Tibial nerve (tissue), 4 donors: ENCODE results near the gene MMP25. TPM values are rescaled to one million over a fixed set of nuclear protein-coding genes. Genes with fewer than 3 reads are reported as not detected.
"Not testable (repeated sequence)": the region's sequence is repeated elsewhere in the genome, so short reads cannot be mapped to it uniquely, and the experiment has no call there.

Experiments used
- DNase-seq, 2 donors: peaks; one replicate each; pipeline ENCODE4 v3.0.0-alpha.2; 2019; ENCODE audit warnings: low spot score in 2 of 2
- H3K27ac ChIP-seq, 4 donors: fragments of 200-600 bp; sonication (generic) in 3 of 4; one replicate each; pipeline ENCODE4 v1.5.1; 2017 to 2019; ENCODE audit warnings: mild to moderate bottlenecking in 1 of 4
- H3K27me3 ChIP-seq, 2 donors: fragments of 200-600 bp; sonication (generic) in 1 of 2; one replicate each; pipeline versions ENCODE4 v1.5.1 to v1.6.0; 2017 to 2019
- H3K36me3 ChIP-seq, 3 donors: fragments of 200-600 bp; sonication (generic); one replicate each; pipeline ENCODE4 v1.5.1; 2018 to 2019
- H3K4me1 ChIP-seq, 4 donors: fragments of 200-600 bp; sonication (generic) in 3 of 4; one replicate each; pipeline ENCODE4 v1.5.1; 2017 to 2019
- H3K4me3 ChIP-seq, 4 donors: fragments of 200-600 bp; sonication (generic) in 3 of 4; one replicate each; pipeline ENCODE4 v1.5.1; 2017 to 2019; ENCODE audit warnings: mild to moderate bottlenecking in 1 of 4, moderate library complexity in 1 of 4
- H3K9me3 ChIP-seq, 4 donors: fragments of 200-600 bp; sonication (generic) in 3 of 4; one replicate each; pipeline ENCODE4 v1.5.1; 2017 to 2019
- CTCF ChIP-seq, 5 experiments: fragments of 200-600 bp in 3 of 5; fragments of 450-650 bp in 2 of 5; sonication (generic) in 3 of 5; IDR thresholded peaks; one replicate each; pipeline ENCODE4 v1.5.1; 2016 to 2019; ENCODE audit warnings: antibody characterized with exemption in 5 of 5, mild to moderate bottlenecking in 3 of 5, moderate library complexity in 2 of 5
- EP300 ChIP-seq, 2 donors: sonication (generic); formaldehyde crosslinking; IDR thresholded peaks; one replicate each; pipeline ENCODE4 v1.6.1; 2017; ENCODE audit warnings: antibody characterized with exemption in 2 of 2, mild to moderate bottlenecking in 1 of 2
- POLR2A ChIP-seq, 2 donors: fragments of 450-650 bp; IDR thresholded peaks; one replicate each; pipeline ENCODE4 v1.6.1; 2017; ENCODE audit warnings: antibody characterized with exemption in 2 of 2, mild to moderate bottlenecking in 2 of 2, moderate library complexity in 2 of 2
- WGBS, 2 donors: methylation state at CpG; one replicate each; pipeline ENCODE4 v1.1.5; 2018; 5-methylcytosine and 5-hydroxymethylcytosine counted together
- total RNA-seq, 4 donors: library from RNA; depleted of rRNA; stranded (reverse); fragments of >200 nt; gene quantifications; one replicate each; pipeline ENCODE4 v1.1.0, GENCODE V29; 2016

The MMP25 gene
- total RNA-seq, 4 donors from 2014 or later = under 0.01 to 0.42 TPM; not detected in 2

DNA sequence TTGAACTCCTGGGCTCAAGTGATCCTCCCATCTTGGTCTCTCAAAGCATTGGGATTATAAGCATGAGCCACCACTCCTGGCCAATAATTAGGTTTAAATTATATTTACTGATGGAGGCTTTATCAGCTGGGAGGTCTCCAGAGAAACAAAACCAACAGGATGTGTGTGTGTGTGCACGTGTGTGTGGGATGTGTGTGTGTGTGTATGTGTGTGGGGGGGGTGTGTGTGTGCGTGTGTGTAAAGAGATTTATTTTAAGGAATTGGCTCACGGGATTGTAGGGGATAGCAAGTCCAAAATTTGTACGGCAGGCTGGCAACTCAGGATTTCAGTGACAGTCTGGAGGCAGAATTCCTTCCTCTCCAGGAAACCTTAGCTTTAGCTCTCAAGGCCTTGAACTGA is 4.6 kb downstream of the MMP25 start:
- H3K27ac ChIP-seq = no peak overlapping the region
- no peaks in the 10 kb centered on the region for H3K9me3 ChIP-seq
- TF ChIP-seq CTCF (IDR thresholded peaks at IDR 0.05) (no peak), EP300 (IDR thresholded peaks at IDR 0.05) (no peak), POLR2A (IDR thresholded peaks at IDR 0.05) (no peak)
- peaks cover 0 to 11% (median 8%) of the 10 kb centered on the region in 4 donors for H3K4me1 ChIP-seq
- H3K36me3 ChIP-seq = peaks cover 0 to 13% (median 0%) of the 10 kb centered on the region in 3 donors
- 45 to 47% methylated on average over 4 of the region's 4 CpGs for WGBS, 2 donors
- no peak for DNase-seq
- H3K4me3 ChIP-seq = no peak overlapping the region
- H3K27me3 ChIP-seq = peaks cover 0 to 39% of the 10 kb centered on the region in 2 donors

DNA sequence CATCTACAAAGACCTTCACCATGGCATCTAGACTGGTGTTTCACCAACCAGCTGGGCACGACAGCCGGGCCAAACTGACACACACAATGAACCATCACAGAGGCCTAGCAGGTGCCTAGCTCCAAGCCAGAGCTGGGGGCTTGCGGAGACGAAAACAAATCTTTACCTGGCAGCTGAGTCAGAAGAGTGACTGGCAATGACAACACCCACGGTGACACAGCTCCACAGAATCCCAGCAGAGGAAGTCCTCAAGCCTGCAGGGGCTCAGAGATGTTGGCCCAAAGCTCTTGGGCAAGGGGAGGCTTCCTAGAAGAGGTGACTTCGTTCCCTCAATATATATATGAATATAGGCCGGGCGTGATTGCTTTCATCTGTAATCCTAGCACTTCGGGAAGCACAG is 5.1 kb downstream of the MMP25 start:
- 67 to 89% methylated on average over 9 of the region's 9 CpGs for WGBS, 2 donors
- peaks cover 0 to 13% (median 0%) of the 10 kb centered on the region in 3 donors for H3K36me3 ChIP-seq
- H3K4me3 ChIP-seq = no peak overlapping the region
- H3K4me1 ChIP-seq = peaks cover 0 to 6% (median 4%) of the 10 kb centered on the region in 4 donors
- no peak overlapping the region for H3K27ac ChIP-seq
- H3K9me3 ChIP-seq = no peaks in the 10 kb centered on the region
- H3K27me3 ChIP-seq = peaks cover 0 to 34% of the 10 kb centered on the region in 2 donors
- DNase-seq = no peak
- TF ChIP-seq EP300 (IDR thresholded peaks at IDR 0.05) (no peak), POLR2A (IDR thresholded peaks at IDR 0.05) (no peak), CTCF (IDR thresholded peaks at IDR 0.05) (no peak)

- not testable (repeated sequence) for DNase-seq, H3K9me3 ChIP-seq, H3K4me1 ChIP-seq, H3K27ac ChIP-seq, H3K4me3 ChIP-seq
- H3K36me3 ChIP-seq = peaks cover 0 to 13% (median 0%) of the 10 kb centered on the region in 3 donors
- H3K27me3 ChIP-seq = peaks cover 0 to 21% of the 10 kb centered on the region in 2 donors
- WGBS, 2 donors = 81 to 87% methylated on average over 8 to 9 of the region's 12 CpGs
These were observed 6.4 kb downstream of the MMP25 start for GRCh38 chr16:3052571-3053329.

- not testable (repeated sequence) for H3K9me3 ChIP-seq, H3K27ac ChIP-seq, H3K4me1 ChIP-seq, DNase-seq, H3K4me3 ChIP-seq
- Histone ChIP-seq H3K27me3 (peaks cover 0 to 16% of the 10 kb centered on the region in 2 donors), H3K36me3 (peaks cover 0 to 13% (median 0%) of the 10 kb centered on the region in 3 donors)
- 79% methylated on average over 10 of the region's 13 CpGs; no CpG with 5 or more reads in 1 of the 2 donors for WGBS, 2 donors
These were observed 7.0 kb downstream of the MMP25 start for GRCh38 chr16:3053330-3053710.

DNA sequence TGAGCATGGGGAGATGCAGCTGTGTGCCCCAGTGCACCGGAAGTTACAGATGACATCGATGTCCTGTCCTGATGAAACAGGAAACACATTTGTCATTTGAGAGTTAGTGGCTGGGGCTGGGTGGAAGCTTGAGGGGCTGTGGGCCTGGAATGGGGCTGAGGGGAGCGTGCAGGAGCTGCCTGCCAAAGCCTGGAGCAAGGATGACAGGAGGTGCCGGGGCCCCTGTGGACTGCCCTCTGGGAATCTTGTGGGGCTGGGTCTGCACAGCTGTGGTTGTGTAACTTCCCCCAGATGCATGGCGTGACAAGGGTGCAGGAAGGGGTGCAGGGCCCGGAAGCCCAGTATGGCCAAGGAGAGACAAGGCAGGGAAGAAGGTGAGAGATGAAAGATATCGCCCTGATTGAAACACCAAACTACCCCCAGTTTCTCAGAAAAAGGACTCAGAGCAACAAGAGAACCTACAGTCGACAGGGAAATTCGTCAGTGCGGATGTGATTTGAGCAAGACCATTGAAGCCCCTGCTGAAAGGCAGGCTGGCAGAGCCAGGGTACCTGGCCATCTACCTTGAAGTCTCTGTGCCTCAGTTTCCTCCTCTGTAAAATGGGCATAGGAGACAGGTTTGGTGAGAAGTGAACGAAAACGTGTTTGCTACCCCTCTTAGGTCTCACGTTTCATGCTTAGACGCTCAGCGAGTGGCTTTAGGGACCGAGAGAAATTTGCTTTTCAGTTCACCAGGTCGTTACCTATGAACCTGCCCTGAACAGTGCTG is 8.8 kb downstream of the MMP25 start:
- WGBS, 2 donors = 68 to 76% methylated on average over 17 of the region's 17 CpGs
- Histone ChIP-seq H3K9me3 (no peaks in the 10 kb centered on the region), H3K4me1 (peaks cover 0 to 19% (median 14%) of the 10 kb centered on the region in 4 donors), H3K27me3 (no peaks in the 10 kb centered on the region), H3K4me3 (no peak overlapping the region), H3K36me3 (peaks cover 0 to 13% (median 0%) of the 10 kb centered on the region in 3 donors), H3K27ac (no peak overlapping the region)
- TF ChIP-seq CTCF (IDR thresholded peaks at IDR 0.05) (no peak), POLR2A (IDR thresholded peaks at IDR 0.05) (no peak), EP300 (IDR thresholded peaks at IDR 0.05) (no peak)
- DNase-seq = no peak

- not testable (repeated sequence) for H3K27me3 ChIP-seq, H3K9me3 ChIP-seq, DNase-seq, H3K27ac ChIP-seq, H3K4me3 ChIP-seq
- H3K4me1 ChIP-seq = peaks cover 0 to 19% (median 14%) of the 10 kb centered on the region in 4 donors
- 37 to 65% methylated on average over 4 to 9 of the region's 9 CpGs for WGBS, 2 donors
- peaks cover 0 to 13% (median 0%) of the 10 kb centered on the region in 3 donors for H3K36me3 ChIP-seq
These were observed 9.4 kb downstream of the MMP25 start for GRCh38 chr16:3055734-3056115.
